Spleen (tissue), 11 donors: Measurements from ENCODE around the gene GAREM1. TPM values are rescaled to one million over a fixed set of nuclear protein-coding genes. Genes with fewer than 3 reads are reported as not detected.
A peak's percentile ranks its signal among the peaks of the same experiment; 100 is the strongest.

Experiments
- DNase-seq: peaks from one replicate; pipeline ENCODE4 v3.0.0-alpha.2; 2020
- H3K27ac ChIP-seq, 8 donors: fragments of 200-600 bp; sonication (generic) in 7 of 8; 1 replicate in 4 of 8; 2 replicates in 4 of 8; pipeline versions ENCODE4 v1.5.0 to v1.8.0; 2016 to 2021; ENCODE audit warnings: inconsistent platforms in 4 of 8, mild to moderate bottlenecking in 4 of 8, moderate library complexity in 1 of 8
- H3K27me3 ChIP-seq, 7 donors: fragments of 200-600 bp; sonication (generic) in 6 of 7; replicated peaks in 1 of 7; 1 replicate in 4 of 7; 2 replicates in 3 of 7; pipeline versions ENCODE4 v1.5.0 to v1.8.0; 2016 to 2021; ENCODE audit warnings: inconsistent platforms in 3 of 7, mild to moderate bottlenecking in 1 of 7
- H3K36me3 ChIP-seq, 6 donors: fragments of 200-600 bp; sonication (generic) in 5 of 6; 1 replicate in 4 of 6; 2 replicates in 2 of 6; pipeline versions ENCODE4 v1.5.0 to v1.8.0; 2016 to 2021; ENCODE audit warnings: inconsistent platforms in 2 of 6
- H3K4me1 ChIP-seq, 6 donors: fragments of 200-600 bp; sonication (generic) in 5 of 6; 1 replicate in 3 of 6; 2 replicates in 3 of 6; pipeline versions ENCODE4 v1.5.0 to v1.8.0; 2016 to 2021; ENCODE audit warnings: inconsistent platforms in 3 of 6
- H3K4me3 ChIP-seq, 8 donors: fragments of 200-600 bp; sonication (generic) in 7 of 8; 1 replicate in 4 of 8; 2 replicates in 4 of 8; pipeline versions ENCODE4 v1.5.0 to v1.8.0; 2016 to 2021; ENCODE audit warnings: inconsistent platforms in 4 of 8, mild to moderate bottlenecking in 4 of 8, moderate library complexity in 2 of 8
- H3K9me3 ChIP-seq, 8 donors: fragments of 200-600 bp; sonication (generic) in 7 of 8; 1 replicate in 4 of 8; 2 replicates in 4 of 8; pipeline versions ENCODE4 v1.5.0 to v1.8.0; 2016 to 2021; ENCODE audit warnings: inconsistent platforms in 4 of 8
- CTCF ChIP-seq, 11 experiments: fragments of 200-600 bp in 7 of 11; fragments of 450-650 bp in 4 of 11; sonication (generic) in 4 of 11; IDR thresholded peaks in 8 of 11; conservative IDR thresholded peaks in 3 of 11; 1 replicate in 7 of 11; 2 replicates in 4 of 11; pipeline versions ENCODE4 v1.4.0 to v1.8.0; 2016 to 2021; ENCODE audit warnings: antibody characterized with exemption in 11 of 11, inconsistent platforms in 4 of 11, mild to moderate bottlenecking in 1 of 11
- POLR2A ChIP-seq, 3 donors: fragments of 450-650 bp; IDR thresholded peaks; one replicate each; pipeline ENCODE4 v1.5.1; 2017; ENCODE audit warnings: antibody characterized with exemption in 3 of 3, mild to moderate bottlenecking in 1 of 3
- POLR2AphosphoS5 ChIP-seq, 3 donors: sonication (generic); formaldehyde crosslinking; IDR thresholded peaks; one replicate each; pipeline ENCODE4 v1.5.1; 2017; ENCODE audit warnings: antibody characterized with exemption in 3 of 3
- WGBS, 5 donors: extraction: QIAGEN DNeasy Blood & Tissue Kit in 3 of 5; methylation state at CpG; one replicate each; pipeline versions ENCODE4 v1.1.5 to v1.1.7; 2013 to 2018; 5-methylcytosine and 5-hydroxymethylcytosine counted together
- intact Hi-C: fragments of 100-400 bp; cut with DNase I; formaldehyde crosslinking; loops from one replicate; pipeline ENCODE4 v1.15.0; 2023; ENCODE audit warnings: low total_unique reads
- polyA plus RNA-seq, 3 donors: library from polyadenylated mRNA; stranded (reverse); fragments of 200-250 nt; gene quantifications; one replicate each; pipeline ENCODE4 v1.2.1, GENCODE V29; 2013
- total RNA-seq, 7 donors: library from RNA; depleted of rRNA in 3 of 7; stranded (reverse); fragments of >200 nt in 3 of 7; fragmentation: NEBNext Ultra II Directional in 4 of 7; extraction: Animal tissue kit (Norgen Biotek cat#: 25700) in 4 of 7; gene quantifications; one replicate each; pipeline versions ENCODE4 v1.1.0 to v1.2.1, GENCODE V29; 2016 to 2021
- donor health status: healthy with polysubstance abuse.
- donor health status: DM: no; HTN: no; CAD: no; lungs with moderate emphysema.
- donor health status: DM: no; HTN: no; CAD: no.
- donor health status: Bipolar disorder and iron deficiency.
- donor health status: healthy.
- donor health status: DM: no; HTN: no; CAD: no.
- donor health status: DM: yes; HTN: yes; CAD: no.

GAREM1 gene
- total and polyA plus RNA-seq, 10 donors = 0.20 to 8.2 (median 3.5) TPM

DNA sequence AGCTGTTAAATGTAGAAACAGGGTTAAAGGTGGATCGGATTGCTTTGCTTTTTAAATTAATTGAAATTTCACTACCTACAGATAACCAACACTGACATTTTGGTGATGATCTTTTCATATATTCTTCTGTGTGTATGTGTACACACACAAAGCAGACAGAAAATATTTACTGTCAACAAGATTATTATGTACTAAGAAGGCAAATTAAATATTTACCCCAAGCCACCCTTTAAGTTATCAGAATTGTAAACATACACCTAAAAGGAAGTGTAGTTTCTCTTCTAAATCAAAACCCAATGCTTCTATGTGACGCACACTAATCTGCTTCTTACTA lies 98.7 kb downstream of the GAREM1 start:
- H3K4me1 ChIP-seq = no peaks in the 10 kb centered on the region
- intact Hi-C loops = no loop called here
- DNase-seq = no peak
- TF ChIP-seq POLR2A (IDR thresholded peaks at IDR 0.05) (no peak), CTCF (IDR thresholded peaks at IDR 0.05 in 8 of 11, conservative IDR thresholded peaks at IDR 0.05 in 3 of 11) (no peak), POLR2AphosphoS5 (IDR thresholded peaks at IDR 0.05) (no peak)
- no peaks in the 10 kb centered on the region for H3K27me3 ChIP-seq
- H3K36me3 ChIP-seq = no peaks in the 10 kb centered on the region
- no peaks in the 10 kb centered on the region for H3K9me3 ChIP-seq
- 41 to 49% (median 44%) methylated on average over 2 of the region's 2 CpGs for WGBS, 5 donors
- H3K4me3 ChIP-seq = no peak overlapping the region
- no peak overlapping the region for H3K27ac ChIP-seq

DNA sequence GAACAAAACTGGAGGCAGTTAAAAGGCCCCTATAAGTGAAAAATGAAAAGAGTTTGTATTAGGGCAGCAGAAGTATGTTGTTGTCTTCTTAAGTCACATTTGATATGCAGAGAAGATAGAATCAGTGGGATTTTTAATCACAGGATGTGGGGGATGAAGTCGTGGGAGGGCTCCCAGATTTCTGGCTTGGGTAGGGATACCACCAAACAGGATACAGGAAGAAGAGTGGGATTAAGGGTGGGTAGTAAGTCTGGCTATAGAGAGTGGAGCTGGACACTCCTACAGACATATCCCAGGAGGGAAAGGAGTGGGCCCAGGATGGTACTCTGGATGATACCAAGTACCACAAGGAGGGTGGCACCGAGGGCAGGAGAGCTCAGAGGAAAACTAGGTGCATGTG lies 99.3 kb downstream of the GAREM1 start:
- WGBS, 5 donors = 45 to 69% (median 59%) methylated on average over 2 of the region's 2 CpGs
- H3K4me1 ChIP-seq = no peaks in the 10 kb centered on the region
- intact Hi-C loops = no loop called here
- DNase-seq = no peak
- H3K4me3 ChIP-seq = no peak overlapping the region
- no peaks in the 10 kb centered on the region for H3K36me3 ChIP-seq
- no peaks in the 10 kb centered on the region for H3K27me3 ChIP-seq
- no peaks in the 10 kb centered on the region for H3K9me3 ChIP-seq
- no peak for TF ChIP-seq POLR2A (IDR thresholded peaks at IDR 0.05)
- H3K27ac ChIP-seq = no peak overlapping the region

- no peak overlapping the region for H3K4me3 ChIP-seq
- no peak overlapping the region for H3K27ac ChIP-seq
- intact Hi-C loops = no loop called here
- H3K4me1 ChIP-seq = no peaks in the 10 kb centered on the region
- no peaks in the 10 kb centered on the region for H3K36me3 ChIP-seq
- no peaks in the 10 kb centered on the region for H3K27me3 ChIP-seq
- 90 to 93% (median 91%) methylated on average over 4 of the region's 4 CpGs for WGBS, 5 donors
- no peaks in the 10 kb centered on the region for H3K9me3 ChIP-seq
- DNase-seq = no peak
- TF ChIP-seq POLR2AphosphoS5 (IDR thresholded peaks at IDR 0.05) (no peak), CTCF (IDR thresholded peaks at IDR 0.05 in 8 of 11, conservative IDR thresholded peaks at IDR 0.05 in 3 of 11) (no peak), POLR2A (IDR thresholded peaks at IDR 0.05) (no peak)
These were observed 101.7 kb downstream of the GAREM1 start for GRCh38 chr18:32368991-32369390.

- no peaks in the 10 kb centered on the region for H3K27me3 ChIP-seq
- no peaks in the 10 kb centered on the region for H3K9me3 ChIP-seq
- H3K36me3 ChIP-seq = no peaks in the 10 kb centered on the region
- intact Hi-C loops = no loop called here
- peaks cover 0 to 2% (median 0%) of the 10 kb centered on the region in 6 donors for H3K4me1 ChIP-seq
- H3K27ac ChIP-seq = peak overlapping the region in 2 of 8 donors; percentile 3 to 33
- no peak overlapping the region for H3K4me3 ChIP-seq
- TF ChIP-seq POLR2AphosphoS5 (IDR thresholded peaks at IDR 0.05) = no peak
- no peak for TF ChIP-seq POLR2A (IDR thresholded peaks at IDR 0.05)
- TF ChIP-seq CTCF (IDR thresholded peaks at IDR 0.05 in 8 of 11, conservative IDR thresholded peaks at IDR 0.05 in 3 of 11) = no peak
- DNase-seq = no peak
These were observed 102.5 kb downstream of the GAREM1 start for GRCh38 chr18:32368170-32368569.
